GM12878 (cell line): Measurements from ENCODE around the gene RRP15.

Experiments
- ATF2 ChIP-seq: IDR thresholded peaks from 2 replicates; pipeline ENCODE4 v1.6.1; 2012; ENCODE audit warnings: low read length, inconsistent platforms
- CTCF ChIP-seq, 3 experiments: IDR thresholded peaks in 2 of 3; conservative IDR thresholded peaks in 1 of 3; 2 replicates each; pipeline ENCODE4 v1.5.1; 2011; ENCODE audit warnings: low read depth in 3 of 3, low read length in 3 of 3, mild to moderate bottlenecking in 3 of 3, control low read depth in 2 of 3, moderate library complexity in 2 of 3, inconsistent platforms in 1 of 3, mixed read lengths in 1 of 3; ENCODE audit not compliant: control insufficient read depth in 2 of 3, insufficient read depth in 1 of 3; ENCODE audit errors: extremely low read depth in 1 of 3
- DPF2 ChIP-seq: fragments of 450-650 bp; IDR thresholded peaks from 2 replicates; pipeline ENCODE4 v1.6.1; 2017; ENCODE audit warnings: mild to moderate bottlenecking
- EZH2 ChIP-seq: IDR thresholded peaks from 2 replicates; pipeline ENCODE4 v1.6.1; 2012; ENCODE audit warnings: low read depth, mild to moderate bottlenecking, control low read depth, inconsistent platforms, low read length, borderline replicate concordance; ENCODE audit not compliant: control insufficient read depth
- FOXM1 ChIP-seq: IDR thresholded peaks from 2 replicates; pipeline ENCODE4 v1.6.1; 2012; ENCODE audit warnings: low read depth, mild to moderate bottlenecking, inconsistent platforms, low read length, moderate library complexity
- KDM1A ChIP-seq: fragments of 200-600 bp; sonication (generic); IDR thresholded peaks from 2 replicates; pipeline ENCODE4 v1.6.1; 2016; ENCODE audit warnings: borderline replicate concordance
- MEF2A ChIP-seq: IDR thresholded peaks from 2 replicates; pipeline ENCODE4 v1.6.1; 2011; ENCODE audit warnings: low read depth, mild to moderate bottlenecking, low read length, moderate library complexity; ENCODE audit not compliant: insufficient read depth
- NR2C1 ChIP-seq: fragments of 450-650 bp; IDR thresholded peaks from 2 replicates; pipeline ENCODE4 v1.6.1; 2017; ENCODE audit warnings: antibody characterized with exemption, mild to moderate bottlenecking, moderate library complexity
- NR2C2 ChIP-seq: IDR thresholded peaks from 2 replicates; pipeline ENCODE4 v1.6.1; 2011; ENCODE audit warnings: borderline replicate concordance, low read depth; ENCODE audit not compliant: control insufficient read depth, insufficient read length
- SMARCA5 ChIP-seq: fragments of 450-650 bp; IDR thresholded peaks from 2 replicates; pipeline ENCODE4 v1.6.1; 2017; ENCODE audit warnings: mild to moderate bottlenecking
- TAF1 ChIP-seq: IDR thresholded peaks from 2 replicates; pipeline ENCODE4 v1.6.1; 2011; ENCODE audit warnings: mild to moderate bottlenecking, low read depth, low read length, borderline replicate concordance
- ZSCAN29 ChIP-seq: fragments of 450-650 bp; IDR thresholded peaks from 2 replicates; pipeline ENCODE4 v1.6.1; 2017; ENCODE audit warnings: mild to moderate bottlenecking, moderate library complexity

- TF ChIP-seq MEF2A (no peak), NR2C2 (no peak), NR2C1 (no peak), EZH2 (no peak), TAF1 (no peak), DPF2 (no peak), CTCF (IDR thresholded peaks at IDR 0.05 in 2 of 3, conservative IDR thresholded peaks at IDR 0.05 in 1 of 3; ENCODE audit: control insufficient read depth in 2 of 3, extremely low read depth in 1 of 3, insufficient read depth in 1 of 3, low read depth in 3 of 3, low read length in 3 of 3) (no peak), FOXM1 (no peak), SMARCA5 (no peak), ZSCAN29 (no peak), ATF2 (no peak), KDM1A (no peak)
Measured at GRCh38 chr1:218303176-218303879, 18.2 kb downstream of the RRP15 start.
